LNCAP (cell line): Measurements from ENCODE around the gene ZNF850.

Experiments used
- CTCF ChIP-seq: fragments of 450-650 bp; IDR thresholded peaks from 2 replicates; pipeline ENCODE4 v1.5.1; 2017; ENCODE audit warnings: mild to moderate bottlenecking

Gene ZNF850

GRCh38 chr19:36775768-36776167 is 3.2 kb upstream of the ZNF850 start:
- TF ChIP-seq CTCF = no peak

GRCh38 chr19:36773223-36773579 is 594 bp upstream of the ZNF850 start:
- TF ChIP-seq CTCF = no peak

GRCh38 chr19:36771261-36772231 is 1.1 kb downstream of the ZNF850 start:
- TF ChIP-seq CTCF = no peak

- TF ChIP-seq CTCF = no peak
Measured at GRCh38 chr19:36750066-36750691, 22.4 kb downstream of the ZNF850 start.

- no peak for TF ChIP-seq CTCF
Measured at GRCh38 chr19:36748431-36749275, 24.0 kb downstream of the ZNF850 start.

- no peak for TF ChIP-seq CTCF
Measured at GRCh38 chr19:36747750-36748149, 24.9 kb downstream of the ZNF850 start.

DNA sequence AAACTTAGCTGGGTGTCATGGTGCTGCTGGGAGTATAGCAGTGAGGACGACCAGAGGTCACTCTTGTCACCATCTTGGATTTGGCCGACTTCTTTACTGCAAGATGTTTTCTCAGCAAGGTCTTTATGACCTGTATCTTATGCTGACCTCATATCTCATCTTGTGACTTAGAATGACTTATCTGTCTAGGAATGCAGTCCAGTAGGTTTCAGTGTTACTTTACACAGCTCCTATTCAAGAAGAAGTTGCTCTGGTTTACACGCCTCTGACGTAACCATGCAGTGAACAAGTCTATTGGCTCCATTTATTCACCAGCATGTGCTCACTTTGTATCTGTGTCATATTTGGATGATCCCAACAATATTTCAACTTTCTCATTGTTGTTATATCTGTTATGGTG is 26.7 kb downstream of the ZNF850 start:
- TF ChIP-seq CTCF = no peak
